Tongue (tissue), 2 donors: ENCODE data around the gene CYB5R4. TPM values are rescaled to one million over a fixed set of nuclear protein-coding genes. Genes with fewer than 3 reads are reported as not detected.

Source experiments
- DNase-seq: peaks from one replicate; pipeline ENCODE4 v3.0.0-alpha.2; 2015
- total RNA-seq: library from RNA; depleted of rRNA; stranded (reverse); fragments of >200 nt; gene quantifications from one replicate; pipeline ENCODE4 v1.2.3, GENCODE V29; 2014

CYB5R4 gene
- 14.6 TPM for total RNA-seq

GRCh38 chr6:83859410-83860358 lies at the start of gene CYB5R4:
Gene CYB5R4, plus strand, starts transcription at chr6:83859689. Its CDS starts 94 bp downstream, at chr6:83859783.
- DNase-seq, result peak; percentile 98

GRCh38 chr6:83812595-83812994 lies 46.9 kb upstream of the CYB5R4 start:
- DNase-seq, result no peak

- no peak for DNase-seq
These were observed 43.7 kb upstream of the CYB5R4 start for GRCh38 chr6:83815631-83816272.

- DNase-seq, result no peak
These were observed 36.8 kb upstream of the CYB5R4 start for GRCh38 chr6:83822629-83823169.

GRCh38 chr6:83824388-83824801 lies 35.1 kb upstream of the CYB5R4 start:
- no peak for DNase-seq

GRCh38 chr6:83824831-83825230 lies 34.7 kb upstream of the CYB5R4 start:
- DNase-seq, result no peak

- no peak for DNase-seq
These were observed 32.4 kb upstream of the CYB5R4 start for GRCh38 chr6:83827050-83827449.

- no peak for DNase-seq
These were observed 20.8 kb upstream of the CYB5R4 start for GRCh38 chr6:83838727-83839126.

- DNase-seq, result no peak
These were observed 15.3 kb upstream of the CYB5R4 start for GRCh38 chr6:83844170-83844569.

- DNase-seq, result no peak
These were observed 13.2 kb upstream of the CYB5R4 start for GRCh38 chr6:83846291-83846690.

GRCh38 chr6:83847179-83847578 lies 12.3 kb upstream of the CYB5R4 start:
- no peak for DNase-seq

- DNase-seq, result no peak
These were observed 10.4 kb upstream of the CYB5R4 start for GRCh38 chr6:83849127-83849526.

- DNase-seq, result no peak
These were observed 9.9 kb upstream of the CYB5R4 start for GRCh38 chr6:83849610-83850009.

GRCh38 chr6:83852528-83853177 lies 6.8 kb upstream of the CYB5R4 start:
- DNase-seq, result no peak

- DNase-seq, result peak; percentile 39
These were observed 6.1 kb upstream of the CYB5R4 start, which contains the start of gene RIPPLY2 for GRCh38 chr6:83853178-83854000. Gene RIPPLY2, plus strand, starts transcription at chr6:83853360. Its CDS starts 57 bp downstream, at chr6:83853417.

GRCh38 chr6:83854001-83854501 lies 5.4 kb upstream of the CYB5R4 start:
- peak; percentile 0 for DNase-seq

GRCh38 chr6:83854766-83855165 lies 4.7 kb upstream of the CYB5R4 start:
- DNase-seq, result no peak

GRCh38 chr6:83860359-83860755 lies 868 bp downstream of the CYB5R4 start:
- no peak for DNase-seq

- no peak for DNase-seq
These were observed 1.4 kb downstream of the CYB5R4 start for GRCh38 chr6:83860782-83861495.

- DNase-seq, result no peak
These were observed 3.4 kb downstream of the CYB5R4 start for GRCh38 chr6:83862776-83863471.
